Measurements from ENCODE around the gene LCOR.
A peak's percentile ranks its signal among the peaks of the same experiment; 100 is the strongest.
"Not testable (repeated sequence)": the region's sequence is repeated elsewhere in the genome, so short reads cannot be mapped to it uniquely, and the experiment has no call there.

LCOR gene

GRCh38 chr10:97015240-97015639, 183.1 kb downstream of the LCOR start:
- DNase-seq = no peak

GRCh38 chr10:97016728-97017473, 184.8 kb downstream of the LCOR start:
- DNase-seq = no peak

- DNase-seq = no peak
These were observed 185.4 kb downstream of the LCOR start for GRCh38 chr10:97017474-97017903.

DNA sequence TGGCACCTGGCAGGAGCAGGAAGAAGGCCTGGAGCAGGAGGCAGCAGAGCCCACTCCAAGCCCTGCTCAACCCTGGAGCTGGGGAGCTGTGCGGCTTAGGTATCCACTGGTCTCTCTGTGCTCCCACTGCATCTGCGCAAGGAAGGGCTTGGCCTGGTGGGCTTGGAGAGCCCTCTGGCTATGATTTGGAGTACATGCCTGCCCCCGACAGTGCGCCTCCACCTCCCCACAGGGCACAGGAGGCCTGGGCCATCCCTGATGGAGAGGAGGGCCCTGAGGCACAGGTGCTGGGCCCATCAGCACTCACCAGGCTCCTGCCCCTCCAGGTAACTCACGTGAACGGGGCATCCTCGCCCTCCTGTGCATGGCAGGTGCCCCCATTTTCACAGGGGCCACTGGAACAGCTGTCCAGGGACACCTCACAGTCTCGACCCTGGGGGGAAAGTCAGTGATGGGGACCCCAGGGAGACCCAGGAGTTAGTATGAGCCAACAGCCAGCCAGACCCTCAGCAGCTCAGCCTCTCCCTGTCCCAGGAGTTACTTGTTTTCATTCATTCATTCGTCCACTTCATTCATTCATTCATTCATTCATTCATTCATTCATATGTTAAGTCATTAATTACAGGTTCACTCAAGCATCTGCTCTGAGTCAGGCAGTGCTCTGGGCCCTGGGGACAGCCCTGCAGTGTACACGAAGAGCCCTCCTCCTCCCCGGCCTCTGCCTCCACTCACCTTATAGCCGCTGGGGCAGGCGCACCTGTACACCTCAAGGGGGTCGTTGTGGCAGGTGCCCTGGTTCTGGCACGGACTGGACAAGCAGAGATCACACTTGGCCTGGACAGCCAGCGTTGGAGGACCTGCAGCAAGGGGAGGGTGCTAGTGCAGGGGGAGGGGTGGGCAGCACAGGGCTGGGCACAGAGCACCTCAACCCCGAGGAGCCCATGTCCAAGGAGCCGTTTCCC, 186.4 kb downstream of the LCOR start:
- DNase-seq = no peak

GRCh38 chr10:97019213-97019844, 187.2 kb downstream of the LCOR start:
- no peak for DNase-seq

DNA sequence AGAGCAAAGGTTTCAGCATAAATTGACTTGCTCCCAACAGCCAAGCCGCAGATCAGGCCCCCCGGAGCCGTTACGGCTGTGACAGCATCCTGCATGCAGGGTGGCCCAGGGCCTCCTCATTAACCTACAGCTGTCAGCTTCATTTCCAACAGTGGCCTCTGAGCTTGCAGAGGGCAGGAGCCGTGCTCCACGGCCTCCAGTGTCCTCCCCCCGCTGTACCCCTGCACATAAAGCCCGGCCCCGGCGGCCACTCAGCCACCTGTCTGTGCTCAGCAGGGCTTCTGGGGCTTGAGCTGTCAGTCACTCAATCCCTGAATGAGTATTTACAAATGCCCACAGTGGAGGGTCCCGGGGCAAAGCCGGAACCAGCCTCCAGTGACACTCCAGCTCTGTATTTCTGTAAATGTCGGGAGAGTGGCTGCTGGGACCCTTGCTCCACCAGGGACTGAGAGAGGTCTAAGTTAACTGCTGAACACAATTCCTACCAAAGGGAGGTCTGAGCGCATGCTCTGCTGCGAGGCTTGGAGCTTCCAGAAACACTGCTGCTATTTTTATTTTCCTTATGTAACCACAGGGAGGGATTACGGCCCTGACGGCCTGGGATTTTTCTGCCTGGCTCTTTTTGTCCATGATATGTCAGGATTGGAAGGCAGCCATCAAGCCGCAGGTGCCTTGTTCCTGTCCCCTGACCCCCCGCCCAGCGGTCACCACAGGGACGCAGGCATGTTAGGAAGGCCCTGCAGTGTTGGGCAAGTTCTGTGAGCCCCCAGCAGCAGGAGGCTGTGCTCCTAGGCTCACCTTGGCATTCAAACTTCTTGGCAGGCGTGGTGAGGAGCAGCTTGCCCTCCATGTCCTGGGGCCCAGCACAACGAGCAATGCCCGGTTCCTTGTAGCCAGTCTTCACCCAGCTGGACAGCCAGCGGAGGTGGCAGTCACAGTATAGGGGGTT, 188.6 kb downstream of the LCOR start:
- no peak for DNase-seq

DNA sequence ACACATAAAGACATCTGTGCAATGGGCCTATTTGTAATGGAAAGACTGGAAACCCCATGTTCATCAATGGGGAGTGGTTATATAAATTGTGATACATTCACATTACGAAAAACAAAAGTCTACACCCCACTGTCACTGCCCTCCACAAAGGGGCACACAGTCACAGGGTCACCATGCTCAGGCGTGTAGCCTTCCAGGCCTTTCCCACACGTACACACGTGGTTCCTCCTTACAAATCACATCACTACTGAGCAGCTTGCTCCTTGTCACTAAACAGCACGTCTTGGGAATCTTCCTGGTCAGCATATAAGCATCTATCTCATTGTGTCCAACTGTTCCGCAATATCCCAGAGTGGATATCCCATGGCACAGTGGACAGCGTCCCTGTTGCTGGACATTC, 190.5 kb downstream of the LCOR start:
- DNase-seq = no peak

- DNase-seq = no peak
These were observed 191.5 kb downstream of the LCOR start for GRCh38 chr10:97023401-97024167.

DNA sequence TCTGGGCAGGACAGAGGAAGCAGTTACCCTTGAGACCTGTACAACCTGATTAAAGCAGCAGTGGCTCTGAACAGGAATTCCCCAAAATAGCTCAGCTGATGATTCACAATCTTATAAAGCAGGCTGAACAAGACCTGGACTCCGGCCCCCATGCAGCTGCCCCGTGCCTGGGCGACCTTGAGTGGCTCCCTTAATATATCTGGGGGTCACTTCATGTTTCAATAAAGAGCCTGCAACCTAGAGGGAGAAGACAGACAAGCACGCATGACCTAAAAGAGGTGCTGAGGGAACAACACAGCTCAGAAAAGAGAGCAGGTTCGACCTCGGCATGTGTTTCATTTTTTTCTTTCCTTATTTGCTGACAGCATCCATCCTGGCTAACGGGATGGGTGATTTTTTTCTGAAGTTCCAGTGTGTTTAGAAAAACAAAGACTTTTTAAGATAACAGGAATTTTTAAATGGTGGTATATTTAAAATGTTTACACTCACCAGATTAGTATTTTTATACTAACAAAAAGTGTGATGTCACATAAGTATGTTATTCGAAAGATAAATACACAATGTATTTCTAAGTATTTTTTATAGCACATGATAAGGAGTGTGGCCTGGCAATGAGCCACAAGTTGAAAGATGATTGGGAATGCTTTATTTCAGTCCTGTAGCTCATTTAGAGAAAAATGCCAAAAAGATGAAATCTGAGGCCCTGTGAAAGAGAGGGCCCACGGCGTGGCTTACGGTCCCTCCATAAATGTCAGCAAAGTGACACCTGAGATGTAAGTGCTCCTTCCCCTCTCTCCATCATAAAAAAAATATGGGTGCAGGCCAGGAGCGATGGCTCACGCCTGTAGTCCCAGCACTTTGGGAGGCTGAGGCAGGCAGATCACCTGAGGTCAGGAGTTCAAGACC, 192.3 kb downstream of the LCOR start:
- peak; percentile 22 to 31 (median 26) for DNase-seq

DNA sequence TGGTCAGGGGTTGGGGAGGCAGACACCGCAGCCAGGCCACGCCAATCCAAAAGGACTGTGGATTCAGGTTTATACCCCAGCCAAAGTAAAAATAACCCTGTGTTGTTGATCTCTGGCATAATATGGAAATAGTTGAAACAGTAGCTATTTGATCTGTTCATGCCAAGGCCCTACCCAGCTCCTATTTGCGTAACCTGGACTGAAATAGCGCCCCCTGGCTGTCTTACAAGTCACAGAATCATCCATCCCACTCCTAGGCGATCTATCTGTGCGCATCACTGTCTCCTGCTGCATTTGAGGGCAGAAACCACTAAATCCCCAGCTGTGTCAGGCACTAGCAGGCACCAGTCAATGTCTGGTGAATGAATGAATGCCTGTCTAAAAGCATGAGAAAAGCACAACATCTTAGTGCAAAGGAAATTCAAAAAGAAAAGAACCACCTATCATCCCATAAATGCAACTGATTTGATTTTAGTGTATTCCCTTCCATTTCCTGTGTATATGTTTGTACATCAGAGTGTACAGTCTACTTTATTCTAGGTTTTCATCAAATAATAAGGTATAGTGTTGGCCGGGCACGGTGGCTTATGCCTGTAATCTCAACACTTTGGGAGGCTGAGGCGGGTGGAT, 193.6 kb downstream of the LCOR start:
- DNase-seq = peak; percentile 57 to 79 (median 77)

DNA sequence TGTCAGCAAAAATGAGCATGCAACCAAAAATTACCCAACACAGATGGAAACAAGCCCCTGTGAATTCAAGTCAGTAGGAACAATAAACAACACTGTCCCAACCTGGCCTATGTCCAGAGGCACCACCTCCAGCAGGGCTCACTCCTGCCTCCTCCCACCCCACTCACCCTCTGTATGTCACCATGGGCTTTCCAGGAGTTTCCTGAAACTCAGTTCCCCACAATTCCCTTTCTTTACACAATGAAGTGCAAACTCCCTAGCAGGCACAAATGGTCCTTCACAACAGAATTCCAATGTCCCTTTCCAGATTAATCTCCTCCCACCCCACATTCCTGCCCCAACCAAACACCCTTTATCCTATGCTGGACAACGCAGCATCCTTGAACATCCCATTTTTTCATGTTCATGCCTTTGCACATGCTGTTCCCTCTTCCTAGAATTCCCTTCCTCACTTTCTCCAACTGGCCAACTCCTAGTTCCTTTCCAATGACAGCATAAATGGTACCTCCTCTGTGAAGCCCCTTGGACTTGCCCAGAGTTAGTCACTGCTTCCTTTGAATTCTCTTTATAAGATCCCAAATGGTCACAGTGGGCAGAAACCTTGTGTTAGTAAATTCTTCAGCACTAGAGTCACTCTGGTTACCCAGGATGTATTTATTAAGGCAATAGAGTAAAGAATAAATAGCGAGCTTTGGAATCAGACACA, 196.2 kb downstream of the LCOR start:
- DNase-seq = peak; percentile 27 to 59 (median 40)

- DNase-seq = no peak
These were observed 196.7 kb downstream of the LCOR start for GRCh38 chr10:97028832-97029178.

DNA sequence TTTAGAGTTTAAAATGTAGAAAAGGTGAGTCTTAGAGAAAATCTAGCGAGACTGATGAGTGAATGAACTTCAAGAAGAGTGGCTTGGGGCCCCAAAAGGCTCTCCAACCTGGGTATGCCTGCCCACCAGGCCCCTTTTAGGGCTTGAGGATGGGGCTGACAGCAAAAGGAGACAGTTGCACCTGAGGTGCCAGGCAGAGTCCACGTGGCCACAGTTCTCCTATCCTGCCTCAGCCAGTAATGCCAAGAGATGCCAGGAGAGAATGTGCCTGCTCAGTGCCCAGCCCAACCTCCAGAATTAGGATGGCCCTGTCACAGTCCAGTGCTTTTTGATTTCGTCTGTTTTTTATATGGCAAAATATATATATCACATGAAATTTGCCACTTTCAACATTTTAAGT, 197.2 kb downstream of the LCOR start:
- DNase-seq = no peak

DNA sequence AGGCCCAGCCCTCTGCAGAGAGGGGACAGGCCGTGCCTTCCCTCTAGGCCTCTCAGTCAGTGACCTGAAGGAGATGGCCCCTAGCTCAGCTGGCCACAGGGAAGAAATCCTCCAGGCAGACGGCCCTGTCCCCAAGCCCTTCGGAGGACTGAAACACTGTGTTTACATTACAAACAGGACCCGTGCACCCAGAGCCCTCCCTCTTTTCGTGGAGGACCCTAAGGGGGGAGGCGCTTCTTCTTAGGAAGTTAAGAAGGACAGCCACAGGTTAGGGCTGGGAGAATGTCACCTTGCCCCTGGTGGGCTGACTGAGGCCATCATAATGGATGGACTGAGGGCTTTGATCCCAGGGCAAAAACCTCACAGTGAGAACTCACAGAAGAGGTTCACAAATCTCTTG, 198.8 kb downstream of the LCOR start:
- no peak for DNase-seq

GRCh38 chr10:97031459-97031858, 199.4 kb downstream of the LCOR start:
- no peak for DNase-seq

DNA sequence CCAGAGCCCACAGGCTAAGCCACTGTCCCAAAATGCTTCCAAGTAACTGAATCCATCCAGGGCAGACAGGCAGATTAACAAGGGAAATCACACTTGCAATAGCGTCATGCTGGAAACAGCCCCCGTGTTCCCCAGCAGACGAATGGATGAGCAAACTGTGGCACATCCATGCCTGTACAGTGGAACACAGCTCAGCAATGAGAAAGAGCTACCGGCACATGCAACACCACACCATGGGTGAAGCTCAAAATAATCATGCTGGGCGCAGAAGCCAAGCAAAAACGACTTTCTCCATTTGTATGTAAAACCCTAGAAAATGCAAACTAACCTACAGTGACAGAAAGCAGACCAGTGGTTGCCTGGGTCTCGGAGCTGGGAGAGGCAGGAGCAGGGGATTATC, 200.5 kb downstream of the LCOR start:
- no peak for DNase-seq

DNA sequence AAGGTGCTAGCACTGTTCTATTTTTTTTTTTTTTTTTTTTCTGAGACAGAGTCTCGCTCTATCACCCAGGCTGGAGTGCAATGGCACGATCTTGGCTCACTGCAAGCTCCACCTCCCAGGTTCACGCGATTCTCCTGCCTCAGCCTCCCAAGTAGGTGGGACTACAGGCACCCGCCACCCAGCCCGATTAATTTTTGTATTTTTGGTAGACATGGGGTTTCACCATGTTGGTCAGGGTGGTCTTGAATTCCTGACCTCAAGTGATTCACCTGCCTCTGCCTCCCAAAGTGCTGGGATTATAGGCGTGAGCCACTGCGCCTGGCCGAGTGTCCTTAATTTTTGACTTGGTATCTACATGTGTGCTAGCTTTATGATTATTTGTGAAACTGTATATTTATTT, 201.7 kb downstream of the LCOR start:
- DNase-seq = not testable (repeated sequence)

DNA sequence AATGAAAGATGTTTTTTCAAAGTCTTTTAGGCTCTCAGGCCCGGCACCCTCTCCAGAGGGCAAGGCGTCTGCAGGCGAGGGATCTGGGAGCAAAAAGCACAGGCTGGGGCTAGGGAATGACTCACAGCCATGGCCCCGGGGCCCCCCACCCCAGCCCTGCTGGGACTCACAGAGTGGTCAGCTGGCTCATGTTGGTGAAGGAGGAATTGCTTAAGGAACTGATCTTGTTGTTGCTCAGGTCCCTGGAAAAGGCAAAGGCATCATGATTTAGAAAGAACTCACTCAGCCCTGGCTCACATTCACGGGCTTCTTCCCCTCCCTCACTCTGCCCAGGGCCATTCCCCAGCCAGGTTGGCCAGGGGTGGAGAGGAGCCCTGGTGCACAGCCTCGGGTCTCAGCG, 202.2 kb downstream of the LCOR start:
- DNase-seq = peak in 1 of 3 donors; percentile 2
